GM18907 (cell line): ENCODE measurements around the gene CCM2.

Experiments used
- ATAC-seq: cut with Tn5 transposase; IDR thresholded peaks from one replicate; pipeline ENCODE4 v1.9.1; 2021; ENCODE audit warnings: mild to moderate bottlenecking, moderate library complexity; ENCODE audit not compliant: unreplicated experiment

Gene CCM2

DNA sequence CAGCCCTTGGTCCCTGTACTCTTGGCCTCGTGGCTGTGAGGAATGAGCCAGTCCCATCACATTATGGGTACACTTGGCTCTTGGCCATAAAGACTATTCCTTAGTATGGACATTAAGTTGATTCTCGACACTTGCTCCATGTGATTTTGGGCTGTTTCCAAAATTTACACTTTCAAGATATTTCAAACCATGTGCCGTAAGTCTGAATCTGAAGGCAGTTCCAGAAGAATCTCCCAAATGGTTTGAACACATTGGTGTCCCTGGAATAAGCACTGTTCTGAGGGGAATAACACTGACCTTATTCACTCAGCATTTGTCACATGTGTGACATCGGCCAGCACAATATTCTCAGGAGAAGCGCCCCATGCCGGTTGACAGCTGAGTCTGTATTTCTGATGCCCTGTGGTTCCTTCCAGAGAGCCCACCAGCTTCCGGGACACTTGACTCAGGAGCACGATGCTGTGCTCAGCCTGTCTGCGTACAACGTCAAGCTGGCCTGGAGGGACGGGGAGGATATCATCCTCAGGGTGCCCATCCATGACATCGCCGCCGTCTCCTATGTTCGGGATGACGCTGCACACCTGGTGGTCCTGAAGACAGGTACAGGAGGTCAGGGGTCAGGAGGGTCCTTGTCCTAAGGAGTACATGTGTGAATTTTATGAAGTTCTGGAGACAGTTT, 64.2 kb downstream of the CCM2 start:
- ATAC-seq: no peak

DNA sequence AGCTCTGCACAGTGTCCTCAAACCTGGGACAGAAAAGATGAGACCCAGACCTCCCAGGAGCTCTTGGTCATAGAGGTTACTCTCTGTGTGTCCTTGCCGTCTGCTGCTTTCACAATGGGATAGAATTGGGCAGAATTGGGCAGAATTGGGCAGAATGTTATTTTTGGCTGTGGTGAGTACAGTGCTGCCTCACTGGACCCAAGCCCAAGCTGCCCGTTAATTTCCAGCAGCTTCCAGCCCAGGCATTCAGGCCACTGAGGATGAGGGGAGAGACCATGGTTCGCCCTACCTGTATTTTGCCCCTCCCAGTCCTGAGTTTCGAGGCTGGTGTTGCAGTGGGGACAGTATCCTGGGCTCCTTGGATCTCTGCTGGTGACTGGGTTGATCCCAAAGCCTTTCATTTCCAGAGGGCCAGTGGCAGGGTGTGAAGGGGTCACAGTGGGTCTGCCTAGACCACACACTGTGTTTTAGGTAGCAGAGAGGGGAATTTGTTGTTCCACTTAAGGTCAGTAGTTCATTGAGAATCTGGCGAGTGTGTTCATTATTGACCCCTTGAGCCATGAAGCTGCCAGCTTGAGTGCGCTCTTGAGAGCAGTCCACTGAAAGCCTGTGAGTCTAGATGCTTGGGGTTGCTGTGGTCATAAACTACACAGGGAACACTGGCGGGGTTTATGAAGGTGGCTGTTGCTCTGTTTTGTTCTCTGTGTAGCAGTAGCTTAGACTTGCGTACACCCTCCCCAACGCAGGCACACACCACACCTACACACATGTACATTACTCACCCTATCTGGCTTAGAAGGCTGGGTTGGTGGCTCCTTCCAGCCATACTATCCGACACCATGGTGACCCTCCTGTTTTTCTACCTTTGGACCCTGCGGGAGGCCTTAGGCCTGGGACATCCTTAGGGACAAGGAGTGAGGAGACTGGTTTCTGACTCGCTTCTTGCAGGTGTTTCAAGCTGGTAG, 65.3 kb downstream of the CCM2 start:
- ATAC-seq: no peak

DNA sequence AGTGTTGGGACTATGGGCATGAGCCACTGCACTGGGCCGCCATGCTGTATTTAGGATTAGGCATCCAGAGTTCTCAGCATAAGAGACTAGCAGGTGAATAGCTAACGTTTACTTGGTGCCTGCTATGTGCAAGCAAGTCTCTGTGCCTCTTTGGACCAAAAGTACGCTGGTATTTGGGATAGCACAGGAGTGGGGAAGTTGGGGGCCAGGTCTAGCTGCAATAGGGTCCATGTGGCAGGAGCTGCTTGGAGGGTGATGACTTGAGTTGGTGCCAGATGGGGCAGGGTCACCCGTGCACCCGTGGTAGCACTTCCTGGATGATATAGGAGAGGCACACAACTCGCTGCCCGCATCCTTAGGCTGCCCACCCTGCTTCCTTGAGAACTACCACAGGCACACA, 66.4 kb downstream of the CCM2 start:
- ATAC-seq: no peak

DNA sequence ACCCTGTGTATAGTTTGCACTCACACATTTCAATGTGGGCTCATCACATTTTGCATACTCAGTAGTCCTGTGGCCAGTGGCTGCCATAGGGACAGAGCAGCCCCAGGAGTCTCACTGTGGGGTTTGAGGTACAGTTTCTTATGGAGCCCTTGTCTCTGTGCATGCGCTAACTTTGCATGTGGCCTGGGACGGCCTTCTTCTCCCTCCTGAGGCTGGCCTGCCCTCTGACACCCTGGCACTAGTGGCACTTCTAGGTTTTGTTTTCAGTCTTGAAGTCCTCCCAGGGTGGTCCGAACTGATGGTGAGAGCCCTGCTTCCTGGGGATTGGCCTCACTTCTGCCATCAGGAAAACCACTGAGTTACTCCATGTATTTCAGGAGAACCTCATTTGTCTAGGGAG, 67.6 kb downstream of the CCM2 start:
- ATAC-seq: no peak

- ATAC-seq: no peak
These were observed 68.4 kb downstream of the CCM2 start for GRCh38 chr7:45068236-45069023.

DNA sequence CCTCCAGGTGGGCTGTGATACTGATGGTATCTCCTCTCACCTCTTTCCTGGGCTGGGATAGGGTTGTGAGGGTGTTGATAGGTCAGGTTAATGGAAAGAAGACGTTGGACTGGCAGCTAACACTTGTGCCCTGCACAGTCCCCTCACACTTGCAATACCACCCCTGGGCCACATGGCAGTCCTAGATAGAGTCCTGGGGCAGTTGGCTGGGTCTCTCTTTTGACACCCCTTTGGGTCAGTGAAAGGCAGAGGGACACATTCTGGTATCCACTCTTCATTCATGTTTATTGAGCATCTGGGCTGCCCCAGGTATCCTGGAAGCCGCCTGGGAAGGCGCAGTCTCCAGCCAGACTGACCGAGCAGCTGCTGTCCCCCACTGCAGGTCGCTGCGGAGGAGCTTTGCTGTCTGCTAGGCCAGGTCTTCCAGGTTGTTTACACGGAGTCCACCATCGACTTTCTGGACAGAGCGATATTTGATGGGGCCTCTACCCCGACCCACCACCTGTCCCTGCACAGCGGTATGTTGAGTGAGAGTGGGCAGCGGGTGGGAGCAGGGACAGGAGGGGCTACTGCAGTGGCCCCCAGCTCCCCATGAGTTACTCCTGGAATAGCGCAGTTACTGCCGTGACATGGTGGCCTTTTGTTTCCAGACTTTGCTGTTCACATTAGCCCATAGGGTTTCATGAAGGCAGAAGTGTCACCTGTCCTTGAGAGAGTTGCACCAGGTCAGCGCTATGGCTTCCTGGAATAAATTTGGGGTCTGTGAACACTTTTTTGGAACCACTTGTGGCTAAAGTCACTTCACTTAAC, 69.6 kb downstream of the CCM2 start:
- no peak for ATAC-seq

- no peak for ATAC-seq
These were observed 70.2 kb downstream of the CCM2 start for GRCh38 chr7:45070254-45070642.

DNA sequence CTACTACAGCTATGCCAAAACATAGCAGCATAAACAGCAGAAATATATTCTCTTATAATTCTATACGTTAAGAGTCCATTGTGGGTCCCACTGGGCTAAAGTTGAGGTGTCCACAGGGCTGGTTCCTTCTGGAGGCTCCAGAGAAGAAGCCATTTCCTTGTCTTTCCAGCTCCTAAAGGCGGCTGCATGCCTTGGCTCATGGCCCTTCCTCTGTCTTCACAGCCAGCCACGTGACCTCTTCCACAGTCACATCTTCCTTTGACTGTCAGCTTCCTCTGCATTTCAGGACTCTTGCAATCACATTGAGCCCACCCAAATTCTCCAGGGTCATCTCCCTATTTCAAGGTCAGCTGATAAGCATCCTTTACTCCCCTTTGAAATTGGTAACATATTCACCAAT, 71.5 kb downstream of the CCM2 start:
- no peak for ATAC-seq

DNA sequence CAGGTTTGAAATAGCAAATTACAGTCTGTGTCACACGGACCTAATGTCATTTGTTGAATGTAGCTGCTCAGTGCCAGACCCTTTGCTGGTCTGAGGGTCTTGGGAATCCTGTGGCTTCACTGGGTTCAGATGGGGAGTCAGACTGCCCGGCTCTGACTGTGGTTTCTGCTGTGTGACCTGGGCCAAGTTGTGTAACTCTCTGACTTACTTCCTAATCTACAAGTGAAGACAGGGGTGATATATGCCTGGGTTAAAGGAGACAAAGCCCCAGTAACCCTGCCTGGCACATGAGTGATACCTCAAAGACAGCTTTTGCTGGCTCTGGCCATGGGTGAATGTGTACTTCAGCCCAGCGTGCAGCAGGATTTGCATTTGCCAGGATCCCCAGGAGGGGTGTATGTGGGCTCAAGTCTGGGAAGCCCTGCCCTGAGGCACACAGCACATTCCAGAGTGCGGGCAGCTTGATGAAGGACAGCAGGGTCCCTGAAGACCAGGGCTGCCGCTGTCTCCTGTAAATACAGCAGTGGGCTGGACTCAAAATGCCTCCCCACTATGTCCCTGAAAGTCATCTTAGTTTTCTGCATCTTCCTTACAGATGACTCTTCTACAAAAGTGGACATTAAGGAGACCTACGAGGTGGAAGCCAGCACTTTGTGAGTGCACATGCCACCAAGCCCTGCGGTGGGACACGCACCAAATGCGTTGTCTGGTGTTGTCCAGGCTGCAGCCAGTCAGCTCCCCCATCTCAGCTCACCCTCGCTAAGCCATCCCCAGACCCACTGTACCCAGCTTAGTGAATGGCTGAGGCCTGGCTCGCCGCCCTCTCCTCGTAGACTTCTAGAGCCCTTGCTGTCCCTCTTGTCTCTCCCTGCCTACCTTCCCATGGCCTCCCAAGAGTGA, 72.4 kb downstream of the CCM2 start:
- no peak for ATAC-seq

GRCh38 chr7:45073031-45073785, 73.2 kb downstream of the CCM2 start:
- ATAC-seq: no peak

DNA sequence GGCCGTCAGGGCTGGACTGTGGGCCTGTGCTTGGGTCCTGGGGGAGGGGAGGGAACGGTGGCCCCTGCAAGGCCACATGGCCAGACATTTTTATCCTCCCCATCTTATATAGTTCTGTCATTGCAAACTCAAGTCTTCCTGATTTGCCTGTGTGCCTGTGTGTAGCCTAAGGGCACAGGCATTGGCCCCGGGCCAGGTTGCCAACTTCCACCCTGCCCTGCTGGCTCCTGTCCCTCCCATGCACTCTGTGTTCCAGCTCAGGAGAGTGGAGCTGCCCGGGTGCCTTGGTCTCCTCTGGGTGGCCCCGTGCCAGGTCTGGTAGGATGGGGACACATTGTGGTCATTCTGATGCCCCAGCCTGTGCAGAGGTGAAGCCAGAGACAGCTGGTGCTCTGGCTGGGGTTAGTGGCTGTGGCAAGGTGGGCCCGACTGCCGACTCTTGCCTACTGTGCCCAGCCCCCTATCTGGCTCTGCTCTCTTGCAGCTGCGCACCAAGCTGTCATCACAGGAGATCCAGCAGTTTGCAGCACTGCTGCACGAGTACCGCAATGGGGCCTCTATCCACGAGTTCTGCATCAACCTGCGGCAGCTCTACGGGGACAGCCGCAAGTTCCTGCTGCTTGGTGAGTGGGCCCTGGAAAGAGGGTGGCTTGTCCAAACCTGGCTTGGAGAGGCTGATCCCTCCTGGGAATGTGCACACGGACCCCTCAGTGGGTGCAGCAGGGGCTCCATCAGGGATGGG, 74.0 kb downstream of the CCM2 start:
- no peak for ATAC-seq

- no peak for ATAC-seq
These were observed 74.7 kb downstream of the CCM2 start for GRCh38 chr7:45074528-45075354.

- ATAC-seq: no peak
These were observed 75.3 kb downstream of the CCM2 start for GRCh38 chr7:45075355-45075644.

GRCh38 chr7:45075871-45076796, 76.1 kb downstream of the CCM2 start:
- no peak for ATAC-seq

- no peak for ATAC-seq
These were observed 76.9 kb downstream of the CCM2 start for GRCh38 chr7:45076946-45077345.

GRCh38 chr7:45077579-45077978, 77.6 kb downstream of the CCM2 start:
- no peak for ATAC-seq
